H1 (cell line): ENCODE data around the gene PTPRO. TPM values are rescaled to one million over a fixed set of nuclear protein-coding genes. Genes with fewer than 3 reads are reported as not detected.

Experiments used
- CTCF ChIA-PET: fragments of 300-600 bp; sonication (Branson Sonifier 250); formaldehyde crosslinking; loops from one replicate; lab custom pipeline; 2021; ENCODE audit not compliant: partially characterized antibody; lab: Charles Lee
- POLR2A ChIA-PET: fragments of 300-600 bp; sonication (Branson Sonifier 250); formaldehyde crosslinking; loops from one replicate; lab custom pipeline; 2021; ENCODE audit warnings: inconsistent platforms; ENCODE audit not compliant: partially characterized antibody; lab: Charles Lee
- DNase-seq, 2 experiments: peaks; one replicate each; pipeline versions ENCODE4 v3.0.0 to v3.0.0-alpha.2; 2010 to 2022; ENCODE audit warnings: low spot score in 2 of 2, low read depth in 1 of 2, mixed read lengths in 1 of 2
- FAIRE-seq: peaks from 2 replicates; lab custom pipeline; 2011; peaks lifted over from hg19 to GRCh38; lab: Jason Lieb, UNC
- H2AFZ ChIP-seq: 2 replicates; pipeline ENCODE4 v1.8.1; 2012; ENCODE audit warnings: low read length, inconsistent platforms
- H2AK5ac ChIP-seq: 2 replicates; pipeline ENCODE4 v1.6.1; 2013; ENCODE audit warnings: low read depth, low read length
- H2BK120ac ChIP-seq: replicated peaks from 2 replicates; pipeline ENCODE3; 2013; ENCODE audit warnings: low read depth, low read length, inconsistent platforms
- H2BK12ac ChIP-seq: 2 replicates; pipeline ENCODE4 v1.6.1; 2013; ENCODE audit warnings: low read depth, low read length
- H2BK15ac ChIP-seq: 2 replicates; pipeline ENCODE4 v1.6.1; 2013; ENCODE audit warnings: low read length
- H2BK20ac ChIP-seq: 2 replicates; pipeline ENCODE4 v1.6.1; 2013; ENCODE audit warnings: low read length
- H2BK5ac ChIP-seq: 2 replicates; pipeline ENCODE4 v1.6.1; 2013; ENCODE audit warnings: low read depth, low read length
- H3K14ac ChIP-seq: 2 replicates; pipeline ENCODE4 v1.6.1; 2013; ENCODE audit warnings: inconsistent platforms; ENCODE audit not compliant: insufficient read length
- H3K18ac ChIP-seq: 2 replicates; pipeline ENCODE4 v1.6.1; 2013; ENCODE audit warnings: low read length; ENCODE audit errors: extremely low read depth
- H3K23ac ChIP-seq: 2 replicates; pipeline ENCODE4 v1.6.1; 2013; ENCODE audit warnings: inconsistent platforms; ENCODE audit not compliant: insufficient read length
- H3K23me2 ChIP-seq: 2 replicates; pipeline ENCODE4 v1.6.1; 2013; ENCODE audit warnings: low read depth, low read length
- H3K27ac ChIP-seq: 2 replicates; pipeline ENCODE4 v1.6.1; 2011; ENCODE audit warnings: low read depth, low read length, inconsistent platforms
- H3K27me3 ChIP-seq, 4 experiments: replicated peaks in 1 of 4; 1 replicate in 1 of 4; 2 replicates in 3 of 4; pipeline versions ENCODE4 v1.6.1 to v1.8.1; 2011 to 2013; ENCODE audit warnings: low read length in 3 of 4, mild to moderate bottlenecking in 3 of 4, inconsistent platforms in 2 of 4, mixed read lengths in 2 of 4, moderate library complexity in 1 of 4; ENCODE audit not compliant: control insufficient read depth in 3 of 4, insufficient read depth in 3 of 4; ENCODE audit errors: extremely low read depth in 1 of 4
- H3K36me3 ChIP-seq, 4 experiments: 2 replicates each; pipeline versions ENCODE4 v1.6.1 to v1.8.1; 2011 to 2013; ENCODE audit warnings: mild to moderate bottlenecking in 4 of 4, low read length in 3 of 4, moderate library complexity in 2 of 4, control low read depth in 1 of 4, inconsistent platforms in 1 of 4; ENCODE audit not compliant: insufficient read depth in 4 of 4, control insufficient read depth in 2 of 4
- H3K4ac ChIP-seq: replicated peaks from 2 replicates; pipeline ENCODE3; 2013; ENCODE audit warnings: low read length, low read depth, mixed read lengths, inconsistent platforms; ENCODE audit not compliant: insufficient read length
- H3K4me1 ChIP-seq, 4 experiments: replicated peaks in 1 of 4; 1 replicate in 1 of 4; 2 replicates in 3 of 4; pipeline versions ENCODE4 v1.6.1 to v1.8.1; 2011 to 2013; ENCODE audit warnings: low read length in 3 of 4, inconsistent platforms in 2 of 4, mixed read lengths in 1 of 4; ENCODE audit not compliant: insufficient read depth in 4 of 4, control insufficient read depth in 3 of 4
- H3K4me2 ChIP-seq, 2 experiments: 2 replicates each; pipeline versions ENCODE4 v1.6.1 to v1.8.1; 2011 to 2013; ENCODE audit warnings: low read depth in 2 of 2, low read length in 2 of 2, control low read depth in 1 of 2, inconsistent platforms in 1 of 2, mild to moderate bottlenecking in 1 of 2; ENCODE audit not compliant: insufficient read depth in 1 of 2
- H3K4me3 ChIP-seq, 4 experiments: fragments of 200-600, 300-600 bp in 1 of 4; sonication (generic), shearing (Covaris generic), sonication (Bioruptor Twin) in 1 of 4; 2 replicates each; pipeline versions ENCODE4 v1.5.1 to v1.8.1; 2011 to 2016; ENCODE audit warnings: low read length in 4 of 4, low read depth in 3 of 4, control low read depth in 2 of 4, inconsistent platforms in 2 of 4, mild to moderate bottlenecking in 2 of 4, mixed read lengths in 1 of 4, moderate library complexity in 1 of 4; ENCODE audit not compliant: insufficient read depth in 2 of 4; ENCODE audit errors: extremely low read depth in 1 of 4
- H3K56ac ChIP-seq: replicated peaks from 2 replicates; pipeline ENCODE3; 2013; ENCODE audit warnings: low read depth, mild to moderate bottlenecking, mixed read lengths, low read length, inconsistent platforms; ENCODE audit not compliant: insufficient read length
- H3K79me1 ChIP-seq: 2 replicates; pipeline ENCODE4 v1.6.1; 2013; ENCODE audit warnings: low read depth, low read length, control low read depth
- H3K79me2 ChIP-seq, 2 experiments: 2 replicates each; pipeline versions ENCODE4 v1.6.1 to v1.8.1; 2012 to 2013; ENCODE audit warnings: low read length in 2 of 2, mild to moderate bottlenecking in 2 of 2, inconsistent platforms in 1 of 2; ENCODE audit not compliant: insufficient read depth in 2 of 2, control insufficient read depth in 1 of 2
- H3K9ac ChIP-seq, 4 experiments: replicated peaks in 1 of 4; 1 replicate in 1 of 4; 2 replicates in 3 of 4; pipeline versions ENCODE4 v1.6.1 to v1.8.1; 2011 to 2013; ENCODE audit warnings: low read depth in 3 of 4, low read length in 3 of 4, control low read depth in 2 of 4, mild to moderate bottlenecking in 2 of 4, moderate library complexity in 2 of 4, inconsistent platforms in 1 of 4; ENCODE audit errors: extremely low read depth in 1 of 4
- H3K9me3 ChIP-seq, 2 experiments: 2 replicates each; pipeline versions ENCODE4 v1.6.1 to v1.8.1; 2012 to 2013; ENCODE audit warnings: mild to moderate bottlenecking in 2 of 2, moderate library complexity in 2 of 2, control low read depth in 1 of 2, inconsistent platforms in 1 of 2, low read depth in 1 of 2, low read length in 1 of 2, mixed read lengths in 1 of 2; ENCODE audit not compliant: insufficient read depth in 2 of 2
- H4K20me1 ChIP-seq, 2 experiments: replicated peaks in 1 of 2; 2 replicates each; pipeline versions ENCODE3 to v1.8.1; 2011 to 2013; ENCODE audit warnings: inconsistent platforms in 2 of 2, low read length in 2 of 2, mild to moderate bottlenecking in 1 of 2; ENCODE audit not compliant: insufficient read depth in 2 of 2, control insufficient read depth in 1 of 2
- H4K5ac ChIP-seq: 2 replicates; pipeline ENCODE4 v1.6.1; 2013; ENCODE audit warnings: low read length, low read depth, mixed read lengths, inconsistent platforms; ENCODE audit not compliant: insufficient read length
- H4K8ac ChIP-seq: 2 replicates; pipeline ENCODE4 v1.8.0; 2013; ENCODE audit warnings: mild to moderate bottlenecking, moderate library complexity, low read length, inconsistent platforms; ENCODE audit not compliant: insufficient read depth; ENCODE audit errors: extremely low read depth
- H4K91ac ChIP-seq: replicated peaks from 2 replicates; pipeline ENCODE3; 2013; ENCODE audit warnings: low read length, mixed read lengths, inconsistent platforms; ENCODE audit not compliant: insufficient read length
- CEBPB ChIP-seq: IDR thresholded peaks from 2 replicates; pipeline ENCODE4 v1.6.1; 2012; ENCODE audit warnings: low read depth, low read length
- CTBP2 ChIP-seq: IDR thresholded peaks from 2 replicates; pipeline ENCODE4 v1.7.0; 2011; ENCODE audit warnings: borderline replicate concordance, mild to moderate bottlenecking, moderate library complexity, mixed read lengths, low read length; ENCODE audit not compliant: insufficient read depth, insufficient read length
- JUN ChIP-seq: IDR thresholded peaks from 2 replicates; pipeline ENCODE4 v1.6.1; 2011; ENCODE audit warnings: low read depth, mild to moderate bottlenecking, improper control_type of control experiment, low read length
- POLR2AphosphoS5 ChIP-seq: IDR thresholded peaks from 2 replicates; pipeline ENCODE4 v1.6.1; 2011; ENCODE audit warnings: low read depth, low read length
- whole genome bisulfite sequencing, 2 experiments: shearing (Covaris generic) in 1 of 2; methylation state at CpG; one replicate each; pipeline versions ENCODE4 v1.1.6 to v1.1.7; 2013 to 2015; ENCODE audit warnings: low lambda C conversion rate in 2 of 2, mixed read lengths in 2 of 2, inconsistent platforms in 1 of 2, low coverage in 1 of 2, missing lambda C conversion rate in 1 of 2; ENCODE audit not compliant: insufficient replicate concordance in 2 of 2, insufficient coverage in 1 of 2, insufficient read length in 1 of 2; ENCODE audit errors: extremely low coverage in 1 of 2, missing lambda C conversion rate in 1 of 2; 5-methylcytosine and 5-hydroxymethylcytosine counted together
- polyA plus RNA-seq, 7 experiments: library from polyadenylated mRNA; depleted of rRNA in 3 of 7; stranded (reverse) in 5 of 7; unstranded in 2 of 7; fragments of >200 nt in 5 of 7; fragments of 200-250 nt in 2 of 7; gene quantifications; 1 replicate in 5 of 7; 2 replicates in 1 of 7; 4 replicates in 1 of 7; pipeline versions ENCODE4 v1.2.1 to v1.2.3, GENCODE V29; 2011 to 2013; ENCODE audit warnings: missing spikeins in 2 of 7, mixed read lengths in 2 of 7
- total RNA-seq: library from RNA; stranded (reverse); fragmentation: NEBNext Ultra II Directional; extraction: Animal tissue kit (Norgen Biotek cat#: 25700); gene quantifications from 2 replicates; pipeline ENCODE4 v1.2.1, GENCODE V29; 2021

PTPRO gene
- total and polyA plus RNA-seq, 2 of the 8 experiments (the other 6 are each of a cell fraction or from before 2014, with no cell fraction given): 0.73 to 1.7 TPM

DNA sequence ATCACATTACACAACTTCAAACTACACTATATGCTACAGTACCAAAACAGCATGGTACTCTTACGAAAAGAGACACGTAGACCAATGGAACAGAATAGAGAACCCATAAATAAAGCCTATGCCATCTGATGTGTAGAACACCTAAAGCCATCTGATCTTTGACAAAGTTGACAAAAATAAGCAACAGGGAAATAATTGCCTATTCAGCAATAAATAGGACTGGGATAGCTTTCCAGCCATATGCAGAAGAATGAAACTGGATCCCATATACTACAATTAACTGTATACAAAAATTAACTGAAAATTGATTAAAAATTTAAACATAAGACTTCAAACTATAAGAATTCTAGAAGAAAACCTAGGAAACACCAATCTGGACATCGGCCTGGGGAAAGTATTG, 120.7 kb downstream of the PTPRO start:
- no peak overlapping the region for H3K14ac ChIP-seq
- H2AFZ ChIP-seq: no peak overlapping the region
- DNase-seq: no peak
- no peak overlapping the region for H2BK5ac ChIP-seq
- H3K27me3 ChIP-seq: no peaks in the 10 kb centered on the region
- 96% methylated on average over 3 of the region's 3 CpGs; no CpG with 5 or more reads in 1 of the 2 experiments for WGBS, 2 experiments
- H2BK12ac ChIP-seq: no peak overlapping the region
- CTCF ChIA-PET: interaction anchor here (0.6 kb wide), 1 partner anchor 19 kb away, joined by 3 read pairs; no protein-coding TSS in a partner anchor
- POLR2A ChIA-PET: no interaction called here
- peaks cover 0 to 3% of the 10 kb centered on the region in 2 experiments; a peak in 1 of 4 replicates for H3K9me3 ChIP-seq
- H2BK20ac ChIP-seq: no peak overlapping the region
- no peak overlapping the region for H2AK5ac ChIP-seq
- H3K36me3 ChIP-seq: no peaks in the 10 kb centered on the region
- no peak overlapping the region for H3K4me2 ChIP-seq
- H3K9ac ChIP-seq: no peak overlapping the region
- H3K79me2 ChIP-seq: no peaks in the 10 kb centered on the region
- no peak overlapping the region for H2BK120ac ChIP-seq
- H3K4me3 ChIP-seq: no peak overlapping the region
- H3K18ac ChIP-seq: no peak overlapping the region
- H3K27ac ChIP-seq: no peak overlapping the region
- no peak overlapping the region for H2BK15ac ChIP-seq
- no peak overlapping the region for H4K8ac ChIP-seq
- H4K91ac ChIP-seq: no peak overlapping the region
- H3K23me2 ChIP-seq: no peaks in the 10 kb centered on the region
- H3K4ac ChIP-seq: no peak overlapping the region
- H3K79me1 ChIP-seq: no peaks in the 10 kb centered on the region
- H4K5ac ChIP-seq: no peak overlapping the region
- no peak for FAIRE-seq
- no peaks in the 10 kb centered on the region for H3K4me1 ChIP-seq
- H3K56ac ChIP-seq: no peak overlapping the region
- H4K20me1 ChIP-seq: no peaks in the 10 kb centered on the region
- H3K23ac ChIP-seq: no peak overlapping the region
- no peak for TF ChIP-seq JUN
- TF ChIP-seq POLR2AphosphoS5: no peak
- TF ChIP-seq CEBPB: no peak
- no peak for TF ChIP-seq CTBP2
